Astrocyte (in vitro differentiated cells and primary cell): Measurements from ENCODE around the gene TNFSF13. TPM values are rescaled to one million over a fixed set of nuclear protein-coding genes. Genes with fewer than 3 reads are reported as not detected.

Experiments used
- DNase-seq: peaks from one replicate; pipeline ENCODE4 v3.0.0-alpha.2; 2010; ENCODE audit warnings: low read depth
- FAIRE-seq: peaks from 2 replicates; lab custom pipeline; 2011; peaks lifted over from hg19 to GRCh38; lab: Jason Lieb, UNC
- H2AFZ ChIP-seq: 2 replicates; pipeline ENCODE4 v1.6.0; 2012; ENCODE audit warnings: low read depth, low read length, inconsistent platforms
- H3K27ac ChIP-seq: 2 replicates; pipeline ENCODE4 v1.5.1; 2011; ENCODE audit warnings: low read depth, low read length, inconsistent platforms
- H3K27me3 ChIP-seq: 2 replicates; pipeline ENCODE4 v1.6.0; 2011; ENCODE audit warnings: low read length, inconsistent platforms; ENCODE audit not compliant: insufficient read depth
- H3K36me3 ChIP-seq: 2 replicates; pipeline ENCODE4 v1.5.1; 2011; ENCODE audit warnings: low read length, inconsistent platforms; ENCODE audit not compliant: insufficient read depth
- H3K4me1 ChIP-seq: 2 replicates; pipeline ENCODE4 v1.5.1; 2011; ENCODE audit warnings: low read length, inconsistent platforms; ENCODE audit not compliant: insufficient read depth
- H3K4me2 ChIP-seq: 2 replicates; pipeline ENCODE4 v1.6.0; 2012; ENCODE audit warnings: low read length, inconsistent platforms
- H3K4me3 ChIP-seq: 2 replicates; pipeline ENCODE4 v1.5.1; 2011; ENCODE audit warnings: low read depth, mild to moderate bottlenecking, low read length, inconsistent platforms; ENCODE audit not compliant: insufficient read depth
- H3K79me2 ChIP-seq: 2 replicates; pipeline ENCODE4 v1.6.0; 2012; ENCODE audit warnings: mild to moderate bottlenecking, low read length, inconsistent platforms; ENCODE audit not compliant: insufficient read depth
- H3K9ac ChIP-seq: 2 replicates; pipeline ENCODE4 v1.6.0; 2012; ENCODE audit warnings: mild to moderate bottlenecking, low read length, inconsistent platforms
- H3K9me3 ChIP-seq: 2 replicates; pipeline ENCODE4 v1.5.1; 2012; ENCODE audit warnings: low read depth, mild to moderate bottlenecking, low read length, inconsistent platforms; ENCODE audit not compliant: insufficient read depth
- H4K20me1 ChIP-seq: 2 replicates; pipeline ENCODE4 v1.6.0; 2012; ENCODE audit warnings: low read length, inconsistent platforms; ENCODE audit not compliant: insufficient read depth
- H3K27ac Mint-ChIP-seq: one replicate; pipeline ENCODE4 v1.8.0; 2021; ENCODE audit warnings: mild to moderate bottlenecking, mixed read lengths; ENCODE audit not compliant: unreplicated experiment
- H3K27me3 Mint-ChIP-seq: one replicate; pipeline ENCODE4 v1.8.0; 2021; ENCODE audit warnings: low read depth, mixed read lengths; ENCODE audit not compliant: unreplicated experiment
- H3K36me3 Mint-ChIP-seq: one replicate; pipeline ENCODE4 v1.8.0; 2021; ENCODE audit warnings: low read depth, mixed read lengths; ENCODE audit not compliant: unreplicated experiment
- H3K4me1 Mint-ChIP-seq: one replicate; pipeline ENCODE4 v1.8.0; 2021; ENCODE audit warnings: low read depth, mixed read lengths; ENCODE audit not compliant: unreplicated experiment
- H3K4me3 Mint-ChIP-seq: one replicate; pipeline ENCODE4 v1.8.0; 2021; ENCODE audit warnings: mild to moderate bottlenecking, moderate library complexity, mixed read lengths; ENCODE audit not compliant: unreplicated experiment
- H3K9me3 Mint-ChIP-seq: one replicate; pipeline ENCODE4 v1.8.0; 2021; ENCODE audit warnings: mild to moderate bottlenecking, mixed read lengths; ENCODE audit not compliant: unreplicated experiment
- EZH2 ChIP-seq: IDR thresholded peaks from 2 replicates; pipeline ENCODE4 v1.6.1; 2012; ENCODE audit warnings: mild to moderate bottlenecking, low read length, inconsistent platforms; ENCODE audit not compliant: insufficient read depth
- total RNA-seq: library from RNA; stranded (reverse); gene quantifications from 2 replicates; pipeline ENCODE4 v1.2.1, GENCODE V29; 2021
- TF ChIP-seq, protein P1 (sequence below): IDR thresholded peaks from 2 replicates; pipeline ENCODE4 v1.5.1; 2011; ENCODE audit warnings: low read depth, mild to moderate bottlenecking, inconsistent platforms, low read length, moderate library complexity; ENCODE audit not compliant: insufficient read depth

Gene TNFSF13
- total RNA-seq, 1 donor from 2014 or later = 0.93 TPM

DNA sequence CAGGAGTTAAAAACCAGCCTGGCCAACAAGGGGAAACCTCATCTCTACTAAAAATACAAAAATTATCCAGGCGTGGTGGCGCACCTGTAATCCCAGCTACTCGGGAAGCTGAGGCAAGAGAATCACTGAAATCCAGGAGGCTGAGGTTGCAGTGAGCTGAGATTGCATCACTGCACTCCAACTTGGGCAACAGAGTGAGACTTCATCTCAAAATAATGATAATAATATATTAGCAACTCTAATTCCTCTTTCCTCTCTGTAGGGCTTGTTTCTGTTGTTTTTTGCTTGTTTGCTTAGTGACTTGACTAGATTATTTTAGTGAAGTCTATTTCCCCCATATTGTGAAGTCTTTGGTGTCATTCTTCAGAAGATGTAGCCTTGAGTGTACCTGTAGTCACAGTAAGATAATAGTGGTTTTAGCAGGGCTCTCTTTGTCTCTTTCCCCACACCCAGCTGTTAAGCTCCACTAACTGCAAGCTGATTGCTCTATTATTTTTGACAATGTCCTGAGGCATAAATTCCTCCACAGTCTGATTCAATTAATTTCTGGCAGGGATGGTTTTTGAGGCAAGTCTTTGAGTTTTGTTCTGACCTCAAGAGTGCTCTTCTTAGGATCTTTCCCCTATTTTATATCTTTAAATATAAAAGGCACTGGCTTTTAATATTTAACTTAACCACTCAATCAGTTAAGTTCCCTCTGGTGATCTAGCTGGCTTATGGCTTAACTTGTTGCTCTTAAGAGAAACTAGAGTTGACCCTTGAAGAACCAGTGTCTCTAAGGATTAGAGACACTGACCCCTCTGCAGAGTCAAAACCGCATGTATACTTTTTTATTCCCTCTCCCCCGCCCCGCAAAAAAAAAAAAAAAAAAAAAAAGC is 28.3 kb upstream of the TNFSF13 start:
- Histone ChIP-seq H4K20me1 (no peaks in the 10 kb centered on the region), H3K36me3 (no peaks in the 10 kb centered on the region), H3K4me3 (no peak overlapping the region), H3K27ac (no peak overlapping the region), H3K4me2 (no peak overlapping the region), H2AFZ (no peak overlapping the region), H3K27me3 (no peaks in the 10 kb centered on the region), H3K4me1 (no peaks in the 10 kb centered on the region), H3K79me2 (no peaks in the 10 kb centered on the region), H3K9ac (no peak overlapping the region), H3K9me3 (no peaks in the 10 kb centered on the region)
- DNase-seq (no peak), FAIRE-seq (no peak)
- TF ChIP-seq, protein P1, sequence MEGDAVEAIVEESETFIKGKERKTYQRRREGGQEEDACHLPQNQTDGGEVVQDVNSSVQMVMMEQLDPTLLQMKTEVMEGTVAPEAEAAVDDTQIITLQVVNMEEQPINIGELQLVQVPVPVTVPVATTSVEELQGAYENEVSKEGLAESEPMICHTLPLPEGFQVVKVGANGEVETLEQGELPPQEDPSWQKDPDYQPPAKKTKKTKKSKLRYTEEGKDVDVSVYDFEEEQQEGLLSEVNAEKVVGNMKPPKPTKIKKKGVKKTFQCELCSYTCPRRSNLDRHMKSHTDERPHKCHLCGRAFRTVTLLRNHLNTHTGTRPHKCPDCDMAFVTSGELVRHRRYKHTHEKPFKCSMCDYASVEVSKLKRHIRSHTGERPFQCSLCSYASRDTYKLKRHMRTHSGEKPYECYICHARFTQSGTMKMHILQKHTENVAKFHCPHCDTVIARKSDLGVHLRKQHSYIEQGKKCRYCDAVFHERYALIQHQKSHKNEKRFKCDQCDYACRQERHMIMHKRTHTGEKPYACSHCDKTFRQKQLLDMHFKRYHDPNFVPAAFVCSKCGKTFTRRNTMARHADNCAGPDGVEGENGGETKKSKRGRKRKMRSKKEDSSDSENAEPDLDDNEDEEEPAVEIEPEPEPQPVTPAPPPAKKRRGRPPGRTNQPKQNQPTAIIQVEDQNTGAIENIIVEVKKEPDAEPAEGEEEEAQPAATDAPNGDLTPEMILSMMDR = no peak
- no peak for TF ChIP-seq EZH2
- H3K9me3 Mint-ChIP-seq = peaks cover 21% of the 10 kb centered on the region
- H3K27ac Mint-ChIP-seq = no peak overlapping the region
- H3K36me3 Mint-ChIP-seq = peaks cover 2% of the 10 kb centered on the region
- no peak overlapping the region for H3K4me3 Mint-ChIP-seq
- no peaks in the 10 kb centered on the region for H3K27me3 Mint-ChIP-seq
- H3K4me1 Mint-ChIP-seq = no peaks in the 10 kb centered on the region

DNA sequence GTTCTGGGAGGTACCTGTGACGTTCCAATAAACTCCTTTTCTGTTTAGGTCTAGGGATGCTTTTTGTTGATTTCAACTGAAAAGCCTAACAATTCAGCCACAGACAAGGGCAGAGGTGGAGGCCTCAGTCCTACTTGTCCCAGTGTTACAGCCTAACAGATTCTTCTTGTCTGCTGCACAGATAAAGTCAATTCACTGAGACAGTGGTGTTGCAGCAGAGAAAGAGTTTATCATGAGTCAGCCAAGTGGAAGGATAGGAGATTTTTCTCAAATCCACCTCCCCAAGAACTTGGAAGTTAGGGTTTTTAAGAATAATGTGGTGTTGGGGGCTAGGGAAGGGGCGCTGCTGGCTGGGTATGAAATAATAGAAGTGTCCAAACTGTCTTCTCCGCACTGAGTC is 20.5 kb upstream of the TNFSF13 start:
- Histone ChIP-seq H3K4me3 (no peak overlapping the region), H3K4me1 (peaks cover 5% of the 10 kb centered on the region), H3K9me3 (peaks cover 9% of the 10 kb centered on the region), H2AFZ (no peak overlapping the region), H4K20me1 (no peaks in the 10 kb centered on the region), H3K79me2 (no peaks in the 10 kb centered on the region), H3K27me3 (no peaks in the 10 kb centered on the region), H3K27ac (no peak overlapping the region), H3K4me2 (no peak overlapping the region), H3K9ac (no peak overlapping the region), H3K36me3 (no peaks in the 10 kb centered on the region)
- DNase-seq (no peak), FAIRE-seq (no peak)
- Mint-ChIP-seq H3K4me1 (peaks cover 9% of the 10 kb centered on the region), H3K27me3 (peaks cover 11% of the 10 kb centered on the region), H3K36me3 (peaks cover 3% of the 10 kb centered on the region), H3K9me3 (peaks cover 8% of the 10 kb centered on the region), H3K27ac (no peak overlapping the region), H3K4me3 (no peak overlapping the region)
- no peak for TF ChIP-seq EZH2
- TF ChIP-seq, protein P1 = no peak
